ENCODE results near the gene SBNO2. TPM values are rescaled to one million over a fixed set of nuclear protein-coding genes. Genes with fewer than 3 reads are reported as not detected.

Gene SBNO2
- total and polyA plus RNA-seq, 2 of the 4 experiments (the other 2 are of a cell fraction) = 13.4 to 40.5 TPM

GRCh38 chr19:1063030-1063908 is 110.8 kb downstream of the SBNO2 start:
- POLR2A ChIA-PET (ENCODE audit: unreplicated experiment) = no interaction called here

More at GRCh38 chr19:1063030-1063908, 110.8 kb downstream of the SBNO2 start:
- Histone ChIP-seq H3K9me3 (ENCODE audit: control insufficient read depth, insufficient read depth, low read length) (peaks cover 8% of the 10 kb centered on the region), H2AK9ac (replicated peaks; ENCODE audit: low read depth, low read length, poor library complexity) (peak overlapping the region; percentile 50), H3K4me1 (ENCODE audit: control insufficient read depth, insufficient read depth, low read length) (peaks cover 3% of the 10 kb centered on the region; the same call in 1 of the 2 replicates), H3K4me2 (ENCODE audit: low read depth, low read length) (no peak overlapping the region), H3K9ac (ENCODE audit: low read depth, low read length) (no peak overlapping the region), H4K5ac (ENCODE audit: low read depth, low read length) (no peak overlapping the region), H2BK5ac (ENCODE audit: low read depth, low read length, poor library complexity, severe bottlenecking) (no peak overlapping the region), H3K36me3 (ENCODE audit: control insufficient read depth, insufficient read depth, low read length) (no peaks in the 10 kb centered on the region), H2BK20ac (ENCODE audit: low read depth, low read length) (no peak overlapping the region), H4K8ac (ENCODE audit: low read depth in 2 of 2, low read length in 2 of 2) (no peak overlapping the region), H4K20me1 (ENCODE audit: insufficient read depth, low read length) (0 out of 2 replicates have a peak, but pooled peaks cover 6% of the 10 kb centered on the region), H3K56ac (ENCODE audit: extremely low read depth, insufficient read depth, low read length) (no peak overlapping the region), H3K79me1 (ENCODE audit: low read depth in 1 of 2, low read length in 2 of 2) (no peaks in the 10 kb centered on the region), H3K4ac (ENCODE audit: low read depth, low read length) (no peak overlapping the region), H2BK15ac (ENCODE audit: low read depth, low read length) (no peak overlapping the region), H2AK5ac (ENCODE audit: low read depth, low read length) (no peak overlapping the region), H4K91ac (ENCODE audit: insufficient read depth, low read depth, low read length) (no peak overlapping the region), H3K27ac (ENCODE audit: insufficient read depth, low read length) (no peak overlapping the region), H3K14ac (replicated peaks; ENCODE audit: low read depth, low read length) (no peak overlapping the region), H2BK120ac (ENCODE audit: low read depth, low read length) (no peak overlapping the region), H3K9me1 (ENCODE audit: insufficient read depth, low read length) (no peaks in the 10 kb centered on the region), H3K4me3 (ENCODE audit: insufficient read depth, low read depth, low read length) (no peak overlapping the region), H3K23ac (ENCODE audit: low read depth, low read length) (no peak overlapping the region), H2AFZ (replicated peaks; ENCODE audit: low read length, poor library complexity) (no peak overlapping the region), H3K27me3 (ENCODE audit: control insufficient read depth, insufficient read depth, low read length) (peaks cover 12% of the 10 kb centered on the region), H3K18ac (ENCODE audit: low read depth, low read length) (no peak overlapping the region)
- TF ChIP-seq SMC3 (IDR thresholded peaks at IDR 0.05; ENCODE audit: low read depth, low read length) (no peak), FOS (IDR thresholded peaks at IDR 0.05; ENCODE audit: low read depth, low read length) (no peak), CHD1 (IDR thresholded peaks at IDR 0.05; ENCODE audit: low read depth, low read length) (no peak), CEBPB (IDR thresholded peaks at IDR 0.05; ENCODE audit: low read depth, low read length) (no peak), RFX5 (IDR thresholded peaks at IDR 0.05; ENCODE audit: low read depth, low read length) (no peak)
- in situ Hi-C loops (cut with MboI; ENCODE audit: low sequenced_read_pairs) = no loop called here
- ATAC-seq (ENCODE audit: low read depth) (no peak), DNase-seq (no peak)
- WGBS, 2 experiments (ENCODE audit: extremely low coverage in 2 of 2, insufficient read length in 1 of 2) = 93% methylated on average over 20 of the region's 37 CpGs; no CpG with 5 or more reads in 1 of the 2 experiments
- CTCF ChIA-PET = no interaction called here
- BruUV-seq (replicated peaks) = no TSS peak
- dilution Hi-C loops (cut with HindIII; ENCODE audit: low sequenced_read_pairs, unreplicated experiment) = no loop called here
- intact Hi-C loops (cut with micrococcal nuclease) = no loop called here

Data from IMR-90 (cell line).